HG02852 (cell line): ENCODE measurements around the gene FCRL3.
"Not testable (repeated sequence)": the region's sequence is repeated elsewhere in the genome, so short reads cannot be mapped to it uniquely, and the experiment has no call there.

ENCODE experiments used
- ATAC-seq: cut with Tn5 transposase; IDR thresholded peaks from one replicate; pipeline ENCODE4 v1.9.1; 2021; ENCODE audit warnings: mild to moderate bottlenecking, moderate library complexity; ENCODE audit not compliant: unreplicated experiment

FCRL3 gene

GRCh38 chr1:157700732-157701131, at the start of gene FCRL3:
Gene FCRL3 (minus strand): TSS chr1:157700769. CDS start chr1:157700489, 280 bp downstream.
- no peak for ATAC-seq

GRCh38 chr1:157748262-157748817, 47.8 kb upstream of the FCRL3 start:
- no peak for ATAC-seq

- ATAC-seq = no peak
Measured at GRCh38 chr1:157739229-157739901, 38.8 kb upstream of the FCRL3 start.

GRCh38 chr1:157735991-157736390, 35.4 kb upstream of the FCRL3 start:
- not testable (repeated sequence) for ATAC-seq

- no peak for ATAC-seq
Measured at GRCh38 chr1:157734321-157734720, 33.8 kb upstream of the FCRL3 start.

GRCh38 chr1:157732755-157733154, 32.2 kb upstream of the FCRL3 start:
- ATAC-seq = peak; percentile 51

- ATAC-seq = no peak
Measured at GRCh38 chr1:157725221-157725577, 24.6 kb upstream of the FCRL3 start.

GRCh38 chr1:157724537-157725220, 24.1 kb upstream of the FCRL3 start:
- ATAC-seq = no peak

- ATAC-seq = no peak
Measured at GRCh38 chr1:157723157-157723556, 22.6 kb upstream of the FCRL3 start.

- no peak for ATAC-seq
Measured at GRCh38 chr1:157721985-157722384, 21.4 kb upstream of the FCRL3 start.

GRCh38 chr1:157715736-157716135, 15.2 kb upstream of the FCRL3 start:
- ATAC-seq = no peak

- ATAC-seq = no peak
Measured at GRCh38 chr1:157711802-157712201, 11.2 kb upstream of the FCRL3 start.

- no peak for ATAC-seq
Measured at GRCh38 chr1:157704878-157705277, 4.3 kb upstream of the FCRL3 start.

GRCh38 chr1:157703981-157704380, 3.4 kb upstream of the FCRL3 start:
- ATAC-seq = no peak

- no peak for ATAC-seq
Measured at GRCh38 chr1:157702308-157702825, 1.8 kb upstream of the FCRL3 start.

GRCh38 chr1:157700305-157700704, 264 bp downstream of the FCRL3 start:
- no peak for ATAC-seq

- ATAC-seq = no peak
Measured at GRCh38 chr1:157697781-157698569, 2.6 kb downstream of the FCRL3 start.

GRCh38 chr1:157696966-157697628, 3.5 kb downstream of the FCRL3 start:
- ATAC-seq = no peak

- ATAC-seq = no peak
Measured at GRCh38 chr1:157695417-157695816, 5.2 kb downstream of the FCRL3 start.

GRCh38 chr1:157691285-157691920, 9.2 kb downstream of the FCRL3 start:
- ATAC-seq = no peak
